Sigmoid colon (tissue), 4 donors: ENCODE data around the gene LAG3.

ENCODE experiments used
- CTCF ChIP-seq, 4 experiments: fragments of 450-650 bp in 3 of 4; fragments of 200-600 bp in 1 of 4; IDR thresholded peaks; one replicate each; pipeline ENCODE4 v1.5.1; 2016 to 2019; ENCODE audit warnings: antibody characterized with exemption in 4 of 4, mild to moderate bottlenecking in 3 of 4, moderate library complexity in 2 of 4
- EP300 ChIP-seq, 4 donors: sonication (generic); formaldehyde crosslinking; IDR thresholded peaks; one replicate each; pipeline ENCODE4 v1.6.1; 2017; ENCODE audit warnings: antibody characterized with exemption in 4 of 4
- POLR2A ChIP-seq, 2 donors: fragments of 450-650 bp; IDR thresholded peaks; one replicate each; pipeline ENCODE4 v1.6.1; 2016; ENCODE audit warnings: antibody characterized with exemption in 2 of 2, mild to moderate bottlenecking in 2 of 2, moderate library complexity in 2 of 2

GRCh38 chr12:6729186-6729585, 43.1 kb upstream of the LAG3 start:
- TF ChIP-seq CTCF (IDR thresholded peaks at IDR 0.05) (no peak), EP300 (IDR thresholded peaks at IDR 0.05) (no peak), POLR2A (IDR thresholded peaks at IDR 0.05) (no peak)
